Measurements from ENCODE around the gene TTC7B.

TTC7B gene

GRCh38 chr14:90498198-90498597, 318.0 kb downstream of the TTC7B start:
- Histone ChIP-seq H4K20me1 (ENCODE audit: insufficient read depth, low read length) (no peaks in the 10 kb centered on the region), H3K27ac (ENCODE audit: low read depth, low read length, poor library complexity, severe bottlenecking) (no peak overlapping the region), H3K4me3 (ENCODE audit: low read depth, low read length, poor library complexity, severe bottlenecking) (no peak overlapping the region), H3K36me3 (ENCODE audit: insufficient read depth, low read length) (no peaks in the 10 kb centered on the region), H3K4me2 (ENCODE audit: low read length) (no peak overlapping the region), H3K27me3 (ENCODE audit: insufficient read depth, low read length) (no peaks in the 10 kb centered on the region), H3K9me2 (ENCODE audit: low read depth, low read length) (no peaks in the 10 kb centered on the region), H3K79me2 (ENCODE audit: insufficient read depth, low read length) (no peaks in the 10 kb centered on the region), H3K4me1 (ENCODE audit: insufficient read depth, low read length, severe bottlenecking) (no peaks in the 10 kb centered on the region), H3K9me3 (ENCODE audit: low read length) (no peaks in the 10 kb centered on the region), H3K9ac (ENCODE audit: low read length) (no peak overlapping the region), H2AFZ (ENCODE audit: low read length) (no peak overlapping the region), H3F3A (ENCODE audit: insufficient read depth, low read length) (no peaks in the 10 kb centered on the region)
- no peak for TF ChIP-seq EZH2 (IDR thresholded peaks at IDR 0.05; ENCODE audit: borderline replicate concordance, low read length)
- no peak for TF ChIP-seq CTCF (IDR thresholded peaks at IDR 0.05; ENCODE audit: low read length)

GRCh38 chr14:90496379-90496778, 319.9 kb downstream of the TTC7B start:
- Histone ChIP-seq H3K4me3 (ENCODE audit: low read depth, low read length, poor library complexity, severe bottlenecking) (no peak overlapping the region), H3K9me2 (ENCODE audit: low read depth, low read length) (no peaks in the 10 kb centered on the region), H3K4me2 (ENCODE audit: low read length) (no peak overlapping the region), H2AFZ (ENCODE audit: low read length) (no peak overlapping the region), H3K36me3 (ENCODE audit: insufficient read depth, low read length) (no peaks in the 10 kb centered on the region), H3K4me1 (ENCODE audit: insufficient read depth, low read length, severe bottlenecking) (no peaks in the 10 kb centered on the region), H3F3A (ENCODE audit: insufficient read depth, low read length) (no peaks in the 10 kb centered on the region), H3K9me3 (ENCODE audit: low read length) (no peaks in the 10 kb centered on the region), H3K9ac (ENCODE audit: low read length) (no peak overlapping the region), H3K79me2 (ENCODE audit: insufficient read depth, low read length) (no peaks in the 10 kb centered on the region), H4K20me1 (ENCODE audit: insufficient read depth, low read length) (no peaks in the 10 kb centered on the region), H3K27ac (ENCODE audit: low read depth, low read length, poor library complexity, severe bottlenecking) (no peak overlapping the region), H3K27me3 (ENCODE audit: insufficient read depth, low read length) (no peaks in the 10 kb centered on the region)
- TF ChIP-seq CTCF (IDR thresholded peaks at IDR 0.05; ENCODE audit: low read length) (no peak), EZH2 (IDR thresholded peaks at IDR 0.05; ENCODE audit: borderline replicate concordance, low read length) (no peak)

GRCh38 chr14:90495357-90496276, 320.6 kb downstream of the TTC7B start:
- H3F3A ChIP-seq (ENCODE audit: insufficient read depth, low read length) = no peaks in the 10 kb centered on the region
- H3K79me2 ChIP-seq (ENCODE audit: insufficient read depth, low read length) = no peaks in the 10 kb centered on the region
- H3K27me3 ChIP-seq (ENCODE audit: insufficient read depth, low read length) = no peaks in the 10 kb centered on the region
- H3K27ac ChIP-seq (ENCODE audit: low read depth, low read length, poor library complexity, severe bottlenecking) = no peak overlapping the region
- no peaks in the 10 kb centered on the region for H4K20me1 ChIP-seq (ENCODE audit: insufficient read depth, low read length)
- H3K4me3 ChIP-seq (ENCODE audit: low read depth, low read length, poor library complexity, severe bottlenecking) = no peak overlapping the region
- TF ChIP-seq CTCF (IDR thresholded peaks at IDR 0.05; ENCODE audit: low read length) = no peak
- no peak for TF ChIP-seq EZH2 (IDR thresholded peaks at IDR 0.05; ENCODE audit: borderline replicate concordance, low read length)
- no peaks in the 10 kb centered on the region for H3K36me3 ChIP-seq (ENCODE audit: insufficient read depth, low read length)
- no peak overlapping the region for H2AFZ ChIP-seq (ENCODE audit: low read length)
- H3K4me1 ChIP-seq (ENCODE audit: insufficient read depth, low read length, severe bottlenecking) = no peaks in the 10 kb centered on the region
- no peaks in the 10 kb centered on the region for H3K9me2 ChIP-seq (ENCODE audit: low read depth, low read length)
- H3K4me2 ChIP-seq (ENCODE audit: low read length) = no peak overlapping the region
- H3K9me3 ChIP-seq (ENCODE audit: low read length) = no peaks in the 10 kb centered on the region
- no peak overlapping the region for H3K9ac ChIP-seq (ENCODE audit: low read length)
